Measurements from ENCODE around the gene INSIG1.

The INSIG1 gene

GRCh38 chr7:155306673-155307470, 9.2 kb downstream of the INSIG1 start:
- no peak overlapping the region for H3K27ac ChIP-seq (replicated peaks; ENCODE audit: low read length)
- H2AFZ ChIP-seq (ENCODE audit: low read length), result no peak overlapping the region
- WGBS, 2 donors (ENCODE audit: extremely low coverage in 2 of 2, insufficient read length in 2 of 2, insufficient replicate concordance in 1 of 2), result no CpG with 5 or more reads among the region's 15 CpGs

DNA sequence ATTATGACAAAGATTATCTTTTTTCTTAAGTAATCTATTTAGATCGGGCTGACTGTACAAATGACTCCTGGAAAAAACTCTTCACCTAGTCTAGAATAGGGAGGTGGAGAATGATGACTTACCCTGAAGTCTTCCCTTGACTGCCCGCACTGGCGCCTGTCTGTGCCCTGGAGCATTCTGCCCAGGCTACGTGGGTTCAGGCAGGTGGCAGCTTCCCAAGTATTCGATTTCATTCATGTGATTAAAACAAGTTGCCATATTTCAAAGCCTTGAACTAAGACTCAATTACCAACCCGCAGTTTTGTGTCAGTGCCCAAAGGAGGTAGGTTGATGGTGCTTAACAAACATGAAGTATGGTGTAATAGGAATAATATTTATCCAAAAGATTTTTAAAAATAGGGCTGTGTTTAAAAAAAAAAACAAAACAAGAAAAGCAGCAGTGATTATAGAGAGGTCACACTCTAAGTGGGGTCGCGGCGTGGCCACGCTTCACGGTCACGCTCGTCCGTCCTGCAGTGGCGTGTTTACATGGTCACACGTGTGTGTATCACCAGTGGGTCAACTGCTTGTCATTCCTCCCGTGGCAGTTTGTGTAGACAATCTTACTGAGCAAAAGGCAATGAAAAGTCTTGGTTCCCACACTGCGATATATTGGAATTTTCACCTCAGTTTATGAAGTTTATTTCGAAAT, 10.8 kb downstream of the INSIG1 start:
- Histone ChIP-seq H2BK120ac (ENCODE audit: low read depth, low read length) (no peak overlapping the region), H3K4me1 (ENCODE audit: control insufficient read depth in 2 of 2, insufficient read depth in 1 of 2, low read depth in 1 of 2, low read length in 2 of 2) (peaks cover 0 to 2% of the 10 kb centered on the region in 2 donors), H3K27ac (replicated peaks; ENCODE audit: low read length) (no peak overlapping the region), H2AK5ac (ENCODE audit: low read depth, low read length) (no peak overlapping the region), H3K9ac (ENCODE audit: low read depth, low read length, poor library complexity) (no peak overlapping the region), H2BK5ac (ENCODE audit: low read length) (no peak overlapping the region), H3K18ac (ENCODE audit: low read length) (no peak overlapping the region), H4K8ac (ENCODE audit: low read depth, low read length) (no peak overlapping the region), H3K4me2 (ENCODE audit: insufficient read depth, low read length, poor library complexity, severe bottlenecking) (no peak overlapping the region), H3K4ac (ENCODE audit: low read length) (no peak overlapping the region), H3K27me3 (ENCODE audit: control insufficient read depth in 3 of 3, insufficient read depth in 3 of 3, low read depth in 1 of 3, low read length in 3 of 3) (no peaks in the 10 kb centered on the region), H3K23ac (ENCODE audit: low read depth, low read length, poor library complexity) (no peak overlapping the region), H3K79me1 (ENCODE audit: low read depth, low read length) (peaks cover 5% of the 10 kb centered on the region), H2AFZ (ENCODE audit: low read length) (no peak overlapping the region), H2BK12ac (ENCODE audit: low read length) (no peak overlapping the region), H3K14ac (ENCODE audit: low read length) (no peak overlapping the region), H4K91ac (ENCODE audit: low read depth, low read length, poor library complexity) (no peak overlapping the region), H3K9me3 (replicated peaks in 1 of 2; ENCODE audit: control insufficient read depth in 2 of 2, insufficient read depth in 1 of 2, low read depth in 1 of 2, low read length in 2 of 2) (no peaks in the 10 kb centered on the region), H3K36me3 (replicated peaks in 1 of 2; ENCODE audit: control insufficient read depth in 2 of 2, insufficient read depth in 2 of 2, low read length in 2 of 2) (peaks cover 37 to 75% of the 10 kb centered on the region in 2 donors), H2BK15ac (ENCODE audit: low read length) (no peak overlapping the region), H3K4me3 (ENCODE audit: low read length in 2 of 2) (no peak overlapping the region)
- WGBS, 2 donors (ENCODE audit: extremely low coverage in 2 of 2, insufficient read length in 2 of 2, insufficient replicate concordance in 1 of 2), result no CpG with 5 or more reads among the region's 19 CpGs
- DNase-seq (ENCODE audit: low spot score), result no peak

More at GRCh38 chr7:155306673-155307470, 9.2 kb downstream of the INSIG1 start:
- Histone ChIP-seq H3K4me2 (ENCODE audit: insufficient read depth, low read length, poor library complexity, severe bottlenecking) (no peak overlapping the region), H3K36me3 (replicated peaks in 1 of 2; ENCODE audit: control insufficient read depth in 2 of 2, insufficient read depth in 2 of 2, low read length in 2 of 2) (peaks cover 46 to 91% of the 10 kb centered on the region in 2 donors), H3K23ac (ENCODE audit: low read depth, low read length, poor library complexity) (peak overlapping the region; percentile 77), H2AK5ac (ENCODE audit: low read depth, low read length) (no peak overlapping the region), H3K27me3 (ENCODE audit: control insufficient read depth in 3 of 3, insufficient read depth in 3 of 3, low read depth in 1 of 3, low read length in 3 of 3) (no peaks in the 10 kb centered on the region), H3K9ac (ENCODE audit: low read depth, low read length, poor library complexity) (no peak overlapping the region), H3K4me1 (ENCODE audit: control insufficient read depth in 2 of 2, insufficient read depth in 1 of 2, low read depth in 1 of 2, low read length in 2 of 2) (peaks cover 0 to 6% of the 10 kb centered on the region in 2 donors), H3K18ac (ENCODE audit: low read length) (no peak overlapping the region), H2BK120ac (ENCODE audit: low read depth, low read length) (no peak overlapping the region), H3K9me3 (replicated peaks in 1 of 2; ENCODE audit: control insufficient read depth in 2 of 2, insufficient read depth in 1 of 2, low read depth in 1 of 2, low read length in 2 of 2) (no peaks in the 10 kb centered on the region), H3K14ac (ENCODE audit: low read length) (no peak overlapping the region), H2BK12ac (ENCODE audit: low read length) (no peak overlapping the region), H2BK5ac (ENCODE audit: low read length) (no peak overlapping the region), H3K79me1 (ENCODE audit: low read depth, low read length) (peaks cover 5% of the 10 kb centered on the region), H4K8ac (ENCODE audit: low read depth, low read length) (no peak overlapping the region), H4K91ac (ENCODE audit: low read depth, low read length, poor library complexity) (no peak overlapping the region), H2BK15ac (ENCODE audit: low read length) (no peak overlapping the region), H3K4me3 (ENCODE audit: low read length in 2 of 2) (no peak overlapping the region), H3K4ac (ENCODE audit: low read length) (no peak overlapping the region)
- DNase-seq (ENCODE audit: low spot score), result no peak

- Histone ChIP-seq H3K4ac (ENCODE audit: low read length) (no peak overlapping the region), H2BK12ac (ENCODE audit: low read length) (no peak overlapping the region), H2AK5ac (ENCODE audit: low read depth, low read length) (no peak overlapping the region), H2AFZ (ENCODE audit: low read length) (no peak overlapping the region), H3K9ac (ENCODE audit: low read depth, low read length, poor library complexity) (no peak overlapping the region), H2BK15ac (ENCODE audit: low read length) (no peak overlapping the region), H3K4me2 (ENCODE audit: insufficient read depth, low read length, poor library complexity, severe bottlenecking) (no peak overlapping the region), H3K79me1 (ENCODE audit: low read depth, low read length) (peaks cover 5% of the 10 kb centered on the region), H3K27ac (replicated peaks; ENCODE audit: low read length) (no peak overlapping the region), H3K14ac (ENCODE audit: low read length) (no peak overlapping the region), H3K18ac (ENCODE audit: low read length) (no peak overlapping the region), H3K4me1 (ENCODE audit: control insufficient read depth in 2 of 2, insufficient read depth in 1 of 2, low read depth in 1 of 2, low read length in 2 of 2) (peaks cover 0 to 2% of the 10 kb centered on the region in 2 donors), H4K91ac (ENCODE audit: low read depth, low read length, poor library complexity) (no peak overlapping the region), H3K9me3 (replicated peaks in 1 of 2; ENCODE audit: control insufficient read depth in 2 of 2, insufficient read depth in 1 of 2, low read depth in 1 of 2, low read length in 2 of 2) (no peaks in the 10 kb centered on the region), H3K27me3 (ENCODE audit: control insufficient read depth in 3 of 3, insufficient read depth in 3 of 3, low read depth in 1 of 3, low read length in 3 of 3) (no peaks in the 10 kb centered on the region), H3K4me3 (ENCODE audit: low read length in 2 of 2) (no peak overlapping the region), H2BK120ac (ENCODE audit: low read depth, low read length) (no peak overlapping the region), H2BK5ac (ENCODE audit: low read length) (no peak overlapping the region), H4K8ac (ENCODE audit: low read depth, low read length) (no peak overlapping the region), H3K23ac (ENCODE audit: low read depth, low read length, poor library complexity) (no peak overlapping the region), H3K36me3 (replicated peaks in 1 of 2; ENCODE audit: control insufficient read depth in 2 of 2, insufficient read depth in 2 of 2, low read length in 2 of 2) (peaks cover 33 to 70% of the 10 kb centered on the region in 2 donors)
- DNase-seq (ENCODE audit: low spot score), result no peak
- no CpG with 5 or more reads among the region's 1 CpG for WGBS, 2 donors (ENCODE audit: extremely low coverage in 2 of 2, insufficient read length in 2 of 2, insufficient replicate concordance in 1 of 2)
Observed at GRCh38 chr7:155309021-155309338, 11.3 kb downstream of the INSIG1 start.

DNA sequence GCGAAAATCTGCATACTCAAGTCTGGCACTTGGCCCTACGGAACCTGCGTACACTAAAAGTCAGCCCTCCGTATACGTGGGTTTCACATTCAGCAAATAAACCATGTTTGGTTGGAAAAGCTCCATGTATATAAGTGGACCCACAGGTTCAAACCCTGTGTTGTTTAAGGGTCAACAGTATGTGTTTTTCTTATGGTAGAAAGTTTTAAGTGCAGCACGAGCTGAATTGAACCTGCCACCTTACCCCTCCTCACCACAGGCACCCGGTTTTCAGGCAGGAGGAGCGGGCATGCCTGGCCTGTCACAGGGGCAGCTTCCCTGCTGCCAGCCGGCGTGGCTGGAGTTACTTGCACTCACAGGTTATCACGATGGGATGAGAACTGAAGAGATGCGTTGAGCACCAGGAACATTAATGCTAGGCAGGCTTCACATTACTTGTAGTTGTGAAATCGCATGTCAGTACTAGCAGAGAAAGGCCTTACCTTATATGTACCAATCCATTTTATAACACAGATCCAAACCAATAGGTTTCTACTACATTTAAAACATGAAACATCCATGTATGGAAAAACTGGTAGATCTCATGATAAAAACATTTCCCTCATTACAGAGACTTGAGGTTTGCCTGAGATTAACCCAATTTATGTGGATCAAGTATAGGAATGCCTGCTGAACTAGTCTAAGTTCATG, 12.9 kb downstream of the INSIG1 start:
- no peak overlapping the region for H3K4me2 ChIP-seq (ENCODE audit: insufficient read depth, low read length, poor library complexity, severe bottlenecking)
- H4K91ac ChIP-seq (ENCODE audit: low read depth, low read length, poor library complexity), result no peak overlapping the region
- no peaks in the 10 kb centered on the region for H3K27me3 ChIP-seq (ENCODE audit: control insufficient read depth in 3 of 3, insufficient read depth in 3 of 3, low read depth in 1 of 3, low read length in 3 of 3)
- no peak overlapping the region for H3K27ac ChIP-seq (replicated peaks; ENCODE audit: low read length)
- H3K18ac ChIP-seq (ENCODE audit: low read length), result no peak overlapping the region
- no peak overlapping the region for H3K14ac ChIP-seq (ENCODE audit: low read length)
- no peak overlapping the region for H3K23ac ChIP-seq (ENCODE audit: low read depth, low read length, poor library complexity)
- H3K4ac ChIP-seq (ENCODE audit: low read length), result no peak overlapping the region
- no peaks in the 10 kb centered on the region for H3K9me3 ChIP-seq (replicated peaks in 1 of 2; ENCODE audit: control insufficient read depth in 2 of 2, insufficient read depth in 1 of 2, low read depth in 1 of 2, low read length in 2 of 2)
- H4K8ac ChIP-seq (ENCODE audit: low read depth, low read length), result no peak overlapping the region
- H2BK120ac ChIP-seq (ENCODE audit: low read depth, low read length), result no peak overlapping the region
- no peak overlapping the region for H3K4me3 ChIP-seq (ENCODE audit: low read length in 2 of 2)
- peaks cover 26 to 55% of the 10 kb centered on the region in 2 donors for H3K36me3 ChIP-seq (replicated peaks in 1 of 2; ENCODE audit: control insufficient read depth in 2 of 2, insufficient read depth in 2 of 2, low read length in 2 of 2)
- H2BK5ac ChIP-seq (ENCODE audit: low read length), result no peak overlapping the region
- no peak for DNase-seq (ENCODE audit: low spot score)
- H3K4me1 ChIP-seq (ENCODE audit: control insufficient read depth in 2 of 2, insufficient read depth in 1 of 2, low read depth in 1 of 2, low read length in 2 of 2), result no peaks in the 10 kb centered on the region
- no peak overlapping the region for H2AFZ ChIP-seq (ENCODE audit: low read length)
- WGBS, 2 donors (ENCODE audit: extremely low coverage in 2 of 2, insufficient read length in 2 of 2, insufficient replicate concordance in 1 of 2), result no CpG with 5 or more reads among the region's 13 CpGs
- H2BK15ac ChIP-seq (ENCODE audit: low read length), result no peak overlapping the region
- no peak overlapping the region for H2AK5ac ChIP-seq (ENCODE audit: low read depth, low read length)
- H3K79me1 ChIP-seq (ENCODE audit: low read depth, low read length), result peaks cover 5% of the 10 kb centered on the region
- peak overlapping the region; percentile 52 for H3K9ac ChIP-seq (ENCODE audit: low read depth, low read length, poor library complexity)
- no peak overlapping the region for H2BK12ac ChIP-seq (ENCODE audit: low read length)

All from neuronal stem cell (in vitro differentiated cells).